ENCODE results near the gene LYRM7. TPM values are rescaled to one million over a fixed set of nuclear protein-coding genes. Genes with fewer than 3 reads are reported as not detected.

LYRM7 gene
- total and polyA plus RNA-seq, 8 donors, result 2.0 to 4.8 (median 3.0) TPM

DNA sequence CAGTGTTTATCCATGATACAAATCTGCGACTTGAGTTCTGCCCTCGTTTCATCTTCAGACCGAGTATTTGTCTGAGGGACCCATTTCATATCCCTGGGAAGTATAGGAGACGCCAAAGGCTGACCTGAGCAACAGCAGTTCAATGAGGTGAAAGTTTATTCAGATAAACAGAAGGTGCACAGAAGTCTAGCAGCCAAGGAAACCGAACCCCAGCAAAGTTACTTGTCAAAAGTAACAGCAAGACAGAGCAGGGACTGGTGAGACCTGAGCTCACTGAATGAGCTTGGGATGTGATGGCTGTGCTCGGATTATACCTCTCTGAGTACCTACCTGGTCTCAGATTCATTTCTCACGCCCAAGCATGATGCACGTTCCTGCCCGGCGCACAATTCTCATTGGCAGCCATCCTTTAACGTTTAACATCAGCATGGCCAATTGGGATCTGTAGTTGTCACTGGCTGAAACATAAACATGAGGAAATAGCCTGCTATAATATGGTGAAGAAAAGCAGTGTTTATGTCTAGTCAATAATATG lies 599 bp downstream of the LYRM7 start:
- ATAC-seq (peak in 2 of 4 donors; percentile 4 to 11), FAIRE-seq (no peak), DNase-seq (no peak)
- peak overlapping the region; percentile 29 to 82 (median 62) for H3K27ac ChIP-seq
- H3K4me1 ChIP-seq, result peaks cover 3 to 7% (median 6%) of the 10 kb centered on the region in 3 donors
- H3K9me3 ChIP-seq, result no peaks in the 10 kb centered on the region
- no peaks in the 10 kb centered on the region for H3K27me3 ChIP-seq
- H3K4me3 ChIP-seq, result peak overlapping the region; percentile 40 to 61 (median 45)
- intact Hi-C loops (cut with DNase I), result loop anchor here in 1 of 3 donors (10.0 kb wide), 1 partner anchor 233 kb away; no protein-coding TSS in a partner anchor
- 1 to 3% methylated on average over 11 of the region's 11 CpGs for WGBS, 2 donors
- H3K36me3 ChIP-seq, result no peaks in the 10 kb centered on the region
- TF ChIP-seq, protein P1, sequence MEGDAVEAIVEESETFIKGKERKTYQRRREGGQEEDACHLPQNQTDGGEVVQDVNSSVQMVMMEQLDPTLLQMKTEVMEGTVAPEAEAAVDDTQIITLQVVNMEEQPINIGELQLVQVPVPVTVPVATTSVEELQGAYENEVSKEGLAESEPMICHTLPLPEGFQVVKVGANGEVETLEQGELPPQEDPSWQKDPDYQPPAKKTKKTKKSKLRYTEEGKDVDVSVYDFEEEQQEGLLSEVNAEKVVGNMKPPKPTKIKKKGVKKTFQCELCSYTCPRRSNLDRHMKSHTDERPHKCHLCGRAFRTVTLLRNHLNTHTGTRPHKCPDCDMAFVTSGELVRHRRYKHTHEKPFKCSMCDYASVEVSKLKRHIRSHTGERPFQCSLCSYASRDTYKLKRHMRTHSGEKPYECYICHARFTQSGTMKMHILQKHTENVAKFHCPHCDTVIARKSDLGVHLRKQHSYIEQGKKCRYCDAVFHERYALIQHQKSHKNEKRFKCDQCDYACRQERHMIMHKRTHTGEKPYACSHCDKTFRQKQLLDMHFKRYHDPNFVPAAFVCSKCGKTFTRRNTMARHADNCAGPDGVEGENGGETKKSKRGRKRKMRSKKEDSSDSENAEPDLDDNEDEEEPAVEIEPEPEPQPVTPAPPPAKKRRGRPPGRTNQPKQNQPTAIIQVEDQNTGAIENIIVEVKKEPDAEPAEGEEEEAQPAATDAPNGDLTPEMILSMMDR (IDR thresholded peaks at IDR 0.05), result no peak

DNA sequence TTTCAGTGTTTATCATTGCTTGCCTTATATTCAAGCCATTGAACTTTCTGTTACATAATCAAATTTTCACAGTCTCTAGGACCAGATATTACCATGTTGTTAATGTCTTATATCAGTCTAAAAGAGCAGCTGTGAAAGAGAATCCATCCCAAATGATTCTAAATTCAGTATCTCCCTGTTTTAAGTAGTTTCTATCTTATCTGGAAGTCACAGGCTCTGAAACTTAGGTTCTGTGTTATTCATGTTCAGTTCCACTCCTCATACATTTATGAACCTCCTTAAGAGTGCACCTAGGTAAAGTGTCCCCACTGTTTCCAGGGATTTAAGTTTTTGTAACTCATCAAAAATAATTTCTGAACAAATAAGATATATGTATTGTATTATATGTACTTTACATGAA lies 9.7 kb downstream of the LYRM7 start:
- no peak for DNase-seq
- FAIRE-seq, result no peak
- H3K27ac ChIP-seq, result no peak overlapping the region
- intact Hi-C loops (cut with DNase I), result no loop called here
- no peaks in the 10 kb centered on the region for H3K27me3 ChIP-seq
- H3K9me3 ChIP-seq, result no peaks in the 10 kb centered on the region
- TF ChIP-seq, protein P1 (IDR thresholded peaks at IDR 0.05), result no peak
- no peak for ATAC-seq
- peaks cover 0 to 5% (median 0%) of the 10 kb centered on the region in 3 donors for H3K36me3 ChIP-seq
- H3K4me1 ChIP-seq, result no peaks in the 10 kb centered on the region
- H3K4me3 ChIP-seq, result no peak overlapping the region

DNA sequence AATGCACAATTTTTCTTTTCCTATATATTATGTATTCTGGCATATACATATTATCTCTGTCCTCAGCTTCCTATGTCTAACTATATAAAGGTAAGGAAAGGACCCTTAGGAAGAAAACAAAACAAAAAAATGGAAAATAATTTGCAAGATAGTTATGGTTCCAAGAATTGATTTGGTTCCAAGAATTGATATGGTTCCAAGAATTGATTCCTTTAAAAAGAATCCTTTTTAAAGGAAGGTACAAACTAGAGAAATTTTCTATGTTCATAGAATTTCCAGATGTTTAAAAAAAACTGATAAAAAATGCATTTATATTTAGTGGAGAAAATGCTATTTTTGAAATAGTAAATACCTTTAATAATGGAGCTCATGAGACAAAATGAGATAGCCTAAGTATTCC lies 12.1 kb downstream of the LYRM7 start:
- TF ChIP-seq, protein P1 (IDR thresholded peaks at IDR 0.05), result no peak
- FAIRE-seq (peak; percentile 43), DNase-seq (no peak), ATAC-seq (no peak)
- H3K27me3 ChIP-seq, result no peaks in the 10 kb centered on the region
- intact Hi-C loops (cut with DNase I), result no loop called here
- H3K4me1 ChIP-seq, result no peaks in the 10 kb centered on the region
- peaks cover 0 to 5% (median 0%) of the 10 kb centered on the region in 3 donors for H3K36me3 ChIP-seq
- no peak overlapping the region for H3K27ac ChIP-seq
- H3K4me3 ChIP-seq, result no peak overlapping the region
- H3K9me3 ChIP-seq, result no peaks in the 10 kb centered on the region

DNA sequence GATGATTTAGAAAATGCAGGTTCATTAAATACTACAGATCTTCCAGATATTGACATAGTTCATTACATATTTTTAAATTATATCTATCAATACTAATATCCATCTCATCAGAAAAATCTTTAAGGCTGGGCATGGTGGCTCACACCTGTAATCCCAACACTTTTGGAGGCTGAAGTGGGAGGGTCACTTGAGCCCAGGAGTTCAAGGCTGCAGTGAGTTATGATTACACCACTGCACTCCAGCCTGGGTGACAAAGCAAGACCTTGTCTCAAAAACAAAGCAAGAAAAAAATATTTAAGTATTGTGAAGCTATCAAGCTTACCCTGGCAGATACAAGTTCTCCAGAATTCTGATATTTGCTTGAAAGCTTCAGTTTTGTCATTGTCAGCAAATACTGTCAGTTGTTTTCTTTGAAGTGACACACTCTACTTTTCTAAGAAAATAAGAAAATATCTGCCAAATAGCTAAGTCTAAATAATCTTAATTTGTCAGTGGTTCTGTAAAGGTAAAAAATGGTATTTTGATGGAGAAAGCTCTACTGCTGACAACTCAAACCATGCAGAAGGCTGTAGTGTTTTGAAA lies 14.9 kb downstream of the LYRM7 start:
- TF ChIP-seq, protein P1 (IDR thresholded peaks at IDR 0.05), result no peak
- FAIRE-seq (no peak), DNase-seq (no peak), ATAC-seq (no peak)
- Histone ChIP-seq H3K4me1 (no peaks in the 10 kb centered on the region), H3K27me3 (no peaks in the 10 kb centered on the region), H3K4me3 (no peak overlapping the region), H3K36me3 (peaks cover 0 to 5% (median 0%) of the 10 kb centered on the region in 3 donors), H3K27ac (no peak overlapping the region), H3K9me3 (no peaks in the 10 kb centered on the region)
- intact Hi-C loops (cut with DNase I), result no loop called here

DNA sequence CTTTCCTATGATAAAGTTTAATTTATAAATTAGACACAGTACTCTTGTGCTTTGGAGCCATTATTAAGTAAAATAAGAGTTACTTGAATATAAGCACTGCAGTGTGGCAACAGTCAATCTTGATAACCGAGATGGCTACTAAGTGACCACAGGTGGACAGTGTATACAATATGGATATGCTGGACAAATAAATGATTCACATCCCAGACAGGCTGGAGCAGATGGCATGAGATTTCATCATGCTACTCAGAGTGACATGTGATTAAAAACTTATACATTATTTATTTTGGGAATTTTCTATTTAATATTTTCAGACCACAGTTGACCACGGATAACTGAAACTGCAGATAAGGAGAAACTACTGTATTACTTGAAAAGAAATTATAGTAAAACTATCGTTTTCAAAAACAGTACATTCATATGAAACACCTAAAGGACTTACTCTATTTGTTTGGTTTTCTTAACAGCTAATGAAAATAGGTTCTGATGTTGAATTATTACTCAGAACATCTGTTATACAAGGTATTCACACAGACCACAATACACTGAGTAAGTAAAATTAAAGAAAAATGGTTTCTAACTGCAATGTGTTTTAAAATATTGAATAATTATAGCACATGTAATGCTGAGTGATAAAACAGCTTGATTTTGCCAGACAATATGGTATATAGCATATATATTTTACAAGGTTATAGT lies 16.0 kb downstream of the LYRM7 start:
- intact Hi-C loops (cut with DNase I), result no loop called here
- H3K27me3 ChIP-seq, result no peaks in the 10 kb centered on the region
- no peak overlapping the region for H3K27ac ChIP-seq
- H3K4me1 ChIP-seq, result no peaks in the 10 kb centered on the region
- FAIRE-seq (no peak), DNase-seq (no peak), ATAC-seq (peak in 1 of 4 donors; percentile 38)
- H3K36me3 ChIP-seq, result peaks cover 0 to 5% (median 0%) of the 10 kb centered on the region in 3 donors
- no peaks in the 10 kb centered on the region for H3K9me3 ChIP-seq
- TF ChIP-seq, protein P1 (IDR thresholded peaks at IDR 0.05), result no peak
- no peak overlapping the region for H3K4me3 ChIP-seq
- WGBS, 2 donors, result 71 to 77% methylated on average over 3 of the region's 3 CpGs
